SK-N-DZ (cell line): ENCODE results near the gene ABI2.
"Not testable (repeated sequence)": the region's sequence is repeated elsewhere in the genome, so short reads cannot be mapped to it uniquely, and the experiment has no call there.

Source experiments
- DNase-seq: peaks from one replicate; pipeline ENCODE4 v3.0.0-alpha.2; 2015; ENCODE audit warnings: low spot score

The ABI2 gene

GRCh38 chr2:203354966-203355365 is 26.8 kb downstream of the ABI2 start:
- DNase-seq, result no peak

- DNase-seq, result no peak
Observed at GRCh38 chr2:203359450-203359849, 31.3 kb downstream of the ABI2 start.

DNA sequence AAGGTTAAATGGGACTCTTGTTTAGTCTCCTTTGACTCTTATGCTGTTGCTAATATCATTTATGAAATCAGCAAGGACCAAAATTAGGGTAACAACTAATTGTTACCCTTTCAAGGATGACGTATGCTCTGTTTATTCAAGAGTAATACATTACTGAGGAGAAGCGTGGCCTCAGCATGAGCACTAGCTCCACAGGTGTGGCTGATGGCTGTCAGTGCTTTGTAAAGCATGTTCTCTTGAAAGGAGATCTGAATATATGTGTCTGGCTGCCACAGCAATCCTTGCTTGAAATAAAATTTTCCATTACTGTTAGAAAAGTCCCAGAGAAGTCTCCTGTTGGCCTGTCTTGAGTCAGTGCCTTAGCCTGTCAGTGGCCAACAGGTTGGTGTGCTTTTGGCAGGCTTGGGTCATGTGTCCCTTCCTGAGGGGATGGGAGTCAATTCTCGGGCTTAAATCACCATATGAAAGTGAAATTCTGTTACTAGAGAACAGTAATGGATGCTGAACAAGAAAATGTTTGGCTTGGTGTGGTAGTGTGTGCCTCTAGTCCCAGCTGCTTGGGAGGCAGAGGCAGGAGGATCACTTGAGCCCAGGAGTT is 32.7 kb downstream of the ABI2 start:
- DNase-seq, result no peak

GRCh38 chr2:203361495-203361894 is 33.3 kb downstream of the ABI2 start:
- DNase-seq, result no peak

DNA sequence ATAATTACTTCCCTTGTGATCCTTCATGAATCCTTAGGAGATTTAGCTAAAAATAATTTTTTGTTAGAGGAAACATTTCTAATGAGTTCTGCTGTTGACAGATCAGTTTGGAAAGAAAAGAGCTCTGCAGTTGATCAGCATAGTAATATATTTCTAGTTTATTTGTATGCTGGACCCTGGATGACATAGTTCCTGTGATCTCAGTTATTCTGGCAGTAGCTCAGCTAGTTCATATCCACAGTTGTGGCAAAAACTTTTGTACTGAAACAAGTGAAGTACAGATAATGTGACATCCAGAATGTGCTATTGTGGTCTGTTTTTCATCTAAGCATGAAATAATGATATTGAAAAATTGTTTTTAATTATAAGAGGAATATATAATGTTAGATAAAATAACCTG is 33.7 kb downstream of the ABI2 start:
- no peak for DNase-seq

- DNase-seq, result no peak
Observed at GRCh38 chr2:203366639-203367466, 38.7 kb downstream of the ABI2 start.

DNA sequence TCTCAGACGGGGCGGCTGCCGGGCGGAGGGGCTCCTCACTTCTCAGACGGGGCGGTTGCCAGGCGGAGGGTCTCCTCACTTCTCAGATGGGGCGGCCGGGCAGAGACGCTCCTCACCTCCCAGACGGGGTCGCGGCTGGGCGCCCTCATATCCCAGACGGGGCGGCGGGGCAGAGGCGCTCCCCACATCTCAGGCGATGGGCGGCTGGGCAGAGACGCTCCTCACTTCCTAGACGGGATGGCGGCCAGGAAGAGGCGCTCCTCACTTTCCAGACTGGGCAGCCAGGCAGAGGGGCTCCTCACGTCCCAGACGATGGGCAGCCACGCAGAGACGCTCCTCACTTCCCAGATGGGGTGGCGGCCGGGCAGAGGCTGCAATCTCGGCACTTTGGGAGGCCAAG is 44.5 kb downstream of the ABI2 start:
- DNase-seq, result not testable (repeated sequence)

- no peak for DNase-seq
Observed at GRCh38 chr2:203376173-203376572, 48.0 kb downstream of the ABI2 start.

DNA sequence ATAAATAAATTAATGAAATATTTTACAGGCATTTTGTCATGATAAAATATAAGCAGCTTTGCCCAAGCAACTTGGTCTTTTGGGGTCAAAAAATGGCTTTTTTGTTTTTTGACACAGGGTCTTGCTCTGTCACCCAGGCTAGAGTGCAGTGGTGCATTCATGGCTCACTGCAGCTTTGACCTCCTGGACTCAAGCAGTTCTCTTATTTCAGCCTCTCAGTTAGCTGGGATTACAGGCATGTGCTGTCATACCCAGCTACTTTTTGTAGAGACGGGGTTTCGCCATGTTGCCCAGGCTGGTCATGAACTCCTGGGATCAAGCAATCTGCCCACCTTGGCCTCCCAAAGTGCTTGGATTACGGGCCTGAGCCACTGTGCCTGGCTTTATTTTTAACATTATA is 51.0 kb downstream of the ABI2 start:
- no peak for DNase-seq

GRCh38 chr2:203383038-203383437 is 54.8 kb downstream of the ABI2 start:
- DNase-seq, result no peak

GRCh38 chr2:203388153-203388552 is 60.0 kb downstream of the ABI2 start:
- not testable (repeated sequence) for DNase-seq

GRCh38 chr2:203394519-203395227 is 66.5 kb downstream of the ABI2 start:
- DNase-seq, result no peak

- DNase-seq, result no peak
Observed at GRCh38 chr2:203395858-203396257, 67.7 kb downstream of the ABI2 start.

DNA sequence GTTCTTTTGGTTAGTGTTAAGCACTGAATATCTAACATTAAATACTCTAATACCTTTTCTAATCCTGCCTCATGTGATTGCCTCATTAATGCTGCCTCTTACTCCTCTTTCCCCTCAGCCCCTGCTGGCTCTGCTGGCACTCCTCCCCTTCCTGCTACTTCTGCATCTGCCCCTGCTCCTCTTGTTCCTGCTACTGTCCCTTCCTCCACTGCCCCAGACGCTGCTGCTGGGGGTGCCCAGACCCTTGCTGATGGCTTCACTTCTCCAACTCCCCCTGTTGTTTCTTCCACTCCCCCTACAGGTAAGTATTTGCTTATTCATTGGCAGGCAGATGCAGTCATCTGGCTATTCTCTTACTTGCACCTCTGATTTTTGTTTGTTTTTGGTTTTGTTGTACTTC is 68.5 kb downstream of the ABI2 start:
- DNase-seq, result peak; percentile 24

DNA sequence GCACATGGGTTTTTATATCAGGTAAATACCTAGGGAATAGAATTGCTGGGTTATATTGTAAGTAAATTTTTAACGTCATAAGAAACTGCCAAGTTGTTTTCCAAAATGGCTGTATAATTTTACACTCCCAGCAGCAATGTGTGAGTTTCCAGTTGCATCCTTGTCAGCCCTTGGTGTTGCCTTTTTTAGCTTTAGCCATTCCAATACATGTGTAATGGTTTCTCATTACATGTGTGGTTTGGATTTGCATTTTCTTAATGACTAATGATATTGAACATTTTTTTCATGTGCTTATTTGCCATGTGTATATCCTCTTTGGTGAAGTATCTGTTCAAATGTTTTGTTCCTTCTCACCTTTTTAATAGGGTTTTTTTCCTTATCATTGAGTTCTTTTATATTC is 70.8 kb downstream of the ABI2 start:
- DNase-seq, result no peak

DNA sequence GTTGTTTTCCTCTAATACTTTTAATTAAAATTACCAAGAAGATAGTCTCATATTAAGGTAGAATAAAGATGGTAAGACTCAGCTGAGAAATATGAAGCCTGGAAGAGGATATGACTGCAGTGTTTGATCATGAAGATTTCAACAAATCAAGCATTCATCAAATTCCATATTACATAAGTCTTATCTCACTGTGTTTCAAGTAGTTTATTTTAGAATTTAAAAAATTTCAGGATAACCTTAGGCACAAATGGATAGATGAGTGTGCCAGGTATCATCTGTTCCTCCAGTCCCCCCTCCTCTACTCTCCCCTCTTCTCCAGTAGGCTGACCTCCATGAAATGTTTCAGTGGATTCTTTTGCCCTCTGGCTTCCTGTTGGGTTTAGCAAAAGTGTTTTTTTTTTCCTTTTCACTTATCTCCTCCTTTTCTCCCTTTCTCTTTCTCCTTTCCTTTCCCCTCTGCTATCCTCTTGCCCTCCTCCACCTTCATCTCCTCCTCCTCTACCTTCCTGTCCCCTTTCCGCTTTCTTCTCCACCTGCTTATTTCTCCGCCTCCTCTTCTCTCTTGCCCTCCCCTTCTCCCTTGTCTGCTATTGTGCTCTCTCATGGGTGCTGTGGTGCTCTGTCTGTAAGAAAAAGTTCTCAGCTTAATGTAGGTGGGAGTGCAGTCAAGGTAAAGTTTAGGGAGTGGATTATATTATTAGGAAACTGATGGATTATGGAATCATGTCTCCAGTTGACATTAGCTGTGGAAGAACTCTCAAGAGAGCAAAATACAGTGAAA is 72.8 kb downstream of the ABI2 start:
- no peak for DNase-seq

GRCh38 chr2:203404996-203405395 is 76.8 kb downstream of the ABI2 start:
- no peak for DNase-seq

DNA sequence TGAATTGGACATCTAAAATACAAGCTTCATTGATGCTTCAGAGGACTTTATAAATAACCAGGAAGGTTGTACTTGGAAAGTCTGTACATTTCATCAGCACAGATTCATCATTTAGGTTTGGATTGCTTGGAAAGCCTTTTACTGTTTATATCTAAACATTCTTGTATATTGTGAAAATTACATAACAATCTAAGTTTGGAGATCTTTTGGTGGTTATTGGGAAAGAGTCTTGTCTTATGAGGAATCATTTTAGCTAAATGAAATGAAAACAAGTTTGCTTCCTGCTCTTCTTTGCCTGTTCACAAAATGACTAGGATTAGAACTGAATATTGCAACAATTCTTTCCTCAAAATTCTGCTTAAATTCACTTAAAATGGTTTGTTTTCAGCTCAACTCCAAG is 79.3 kb downstream of the ABI2 start:
- DNase-seq, result no peak

DNA sequence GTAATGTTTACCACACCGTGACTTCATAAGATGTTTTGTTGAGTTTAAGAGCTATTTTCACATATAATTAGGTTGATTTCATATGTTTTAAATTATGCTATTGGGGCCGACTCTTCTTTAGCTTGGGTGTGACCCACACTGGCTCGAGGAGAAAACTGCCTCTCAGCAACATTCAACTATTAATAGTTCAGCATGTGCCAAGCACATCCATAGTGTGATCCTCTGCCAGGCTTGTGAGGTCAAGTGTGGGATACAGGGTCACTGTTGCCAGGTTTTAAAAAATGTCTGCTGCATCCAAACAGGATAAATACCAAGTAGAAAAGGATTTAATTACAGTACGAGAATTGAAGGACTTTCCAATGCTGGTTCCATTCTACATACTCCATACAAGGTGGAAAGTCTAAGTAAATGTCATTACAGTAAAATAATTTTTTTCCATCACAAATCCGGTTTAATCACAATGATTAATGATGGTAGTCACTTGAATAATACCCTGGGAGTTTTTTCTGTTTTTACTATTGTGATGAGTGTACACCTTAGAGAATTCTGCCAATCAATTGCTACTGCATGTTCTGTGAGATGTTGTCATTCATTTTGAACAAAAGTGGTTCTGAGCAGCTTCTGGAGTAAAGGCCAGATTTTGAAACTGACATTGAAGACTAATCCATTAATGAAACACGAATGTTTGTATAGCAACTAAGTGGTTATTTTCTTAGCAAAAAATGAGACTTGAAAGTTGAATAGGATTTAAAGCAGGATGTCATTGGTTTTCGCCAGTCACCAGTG is 84.5 kb downstream of the ABI2 start:
- no peak for DNase-seq

DNA sequence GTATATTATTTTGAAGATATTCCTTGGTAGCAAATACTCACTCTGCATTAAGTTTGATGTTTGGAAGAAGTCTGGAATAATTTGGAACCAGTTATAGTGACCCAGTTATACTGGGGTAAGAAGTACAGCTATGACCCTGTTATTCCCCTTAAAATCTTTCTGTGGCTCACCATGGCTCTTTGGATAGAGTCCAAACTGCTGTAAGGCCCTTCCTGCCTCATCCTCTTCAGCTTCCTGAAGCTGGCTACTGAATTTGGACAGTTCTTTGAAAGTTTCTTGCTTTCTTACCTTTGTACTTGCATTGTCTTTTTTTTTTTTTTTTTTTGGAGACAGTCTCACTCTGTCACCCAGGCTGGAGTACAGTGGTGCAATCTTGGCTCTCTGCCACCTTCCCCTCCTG is 85.6 kb downstream of the ABI2 start:
- DNase-seq, result no peak

GRCh38 chr2:203418271-203418670 is 90.1 kb downstream of the ABI2 start:
- no peak for DNase-seq
